SJCRH30 (cell line): ENCODE results near the gene HAPLN3. TPM values are rescaled to one million over a fixed set of nuclear protein-coding genes. Genes with fewer than 3 reads are reported as not detected.

Source experiments
- DNase-seq, 2 experiments: peaks; one replicate each; pipeline ENCODE4 v3.0.0-alpha.2; 2015 to 2020
- H3K27ac ChIP-seq: fragments of 250-450 bp; sonication (Bioruptor Pico); 2 replicates; pipeline ENCODE4 v1.5.1; 2020; ENCODE audit warnings: mild to moderate bottlenecking, moderate library complexity
- H3K27me3 ChIP-seq: fragments of 250-450 bp; sonication (Bioruptor Pico); 2 replicates; pipeline ENCODE4 v1.5.1; 2020; ENCODE audit warnings: mild to moderate bottlenecking, moderate library complexity
- H3K36me3 ChIP-seq: fragments of 250-450 bp; sonication (Bioruptor Pico); 2 replicates; pipeline ENCODE4 v1.5.1; 2020; ENCODE audit warnings: mild to moderate bottlenecking, moderate library complexity
- H3K4me1 ChIP-seq: fragments of 250-450 bp; sonication (Bioruptor Pico); 2 replicates; pipeline ENCODE4 v1.5.1; 2020; ENCODE audit warnings: mild to moderate bottlenecking, moderate library complexity
- H3K4me3 ChIP-seq: fragments of 250-450 bp; sonication (Bioruptor Pico); 2 replicates; pipeline ENCODE4 v1.5.1; 2020; ENCODE audit warnings: mild to moderate bottlenecking, moderate library complexity
- H3K9me3 ChIP-seq: fragments of 250-450 bp; sonication (Bioruptor Pico); replicated peaks from 2 replicates; pipeline ENCODE4 v1.5.1; 2020; ENCODE audit warnings: mild to moderate bottlenecking, moderate library complexity
- total RNA-seq: library from RNA; depleted of rRNA; stranded (reverse); fragments of >200 nt; shearing (Covaris generic); gene quantifications from 2 replicates; pipeline ENCODE4 v1.2.3, GENCODE V29; 2014

The HAPLN3 gene
- total RNA-seq, 1 experiment from 2014 or later: 2.5 TPM

- Histone ChIP-seq H3K27me3 (no peaks in the 10 kb centered on the region), H3K36me3 (no peaks in the 10 kb centered on the region), H3K4me3 (no peak overlapping the region), H3K9me3 (no peaks in the 10 kb centered on the region), H3K27ac (no peak overlapping the region), H3K4me1 (no peaks in the 10 kb centered on the region)
- no peak for DNase-seq
Measured at GRCh38 chr15:88843334-88843733, 52.0 kb downstream of the HAPLN3 start.

GRCh38 chr15:88842156-88842555 is 53.2 kb downstream of the HAPLN3 start:
- Histone ChIP-seq H3K4me3 (no peak overlapping the region), H3K27me3 (no peaks in the 10 kb centered on the region), H3K36me3 (no peaks in the 10 kb centered on the region), H3K27ac (no peak overlapping the region), H3K4me1 (no peaks in the 10 kb centered on the region), H3K9me3 (no peaks in the 10 kb centered on the region)
- DNase-seq: no peak

DNA sequence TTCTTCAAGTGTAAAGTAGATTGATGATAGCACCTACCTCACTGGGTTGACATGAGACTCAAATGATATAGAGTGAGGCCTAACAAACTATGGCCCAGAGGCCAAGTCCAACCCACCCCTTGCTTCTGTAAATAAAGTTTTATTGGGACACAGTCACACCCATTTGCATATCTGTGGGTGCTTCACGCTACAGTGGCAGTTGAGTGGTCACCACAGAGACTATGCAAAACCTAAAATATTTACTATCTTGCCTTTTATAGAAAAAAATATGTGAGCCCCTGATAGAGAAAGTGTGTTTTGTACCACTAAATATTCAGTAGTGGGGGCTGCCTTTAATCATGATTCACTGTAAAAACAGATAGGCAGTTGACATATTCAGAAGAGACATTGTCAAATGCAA is 54.1 kb downstream of the HAPLN3 start:
- H3K4me1 ChIP-seq: no peaks in the 10 kb centered on the region
- H3K27me3 ChIP-seq: no peaks in the 10 kb centered on the region
- DNase-seq: no peak
- no peaks in the 10 kb centered on the region for H3K9me3 ChIP-seq
- no peaks in the 10 kb centered on the region for H3K36me3 ChIP-seq
- H3K27ac ChIP-seq: no peak overlapping the region
- no peak overlapping the region for H3K4me3 ChIP-seq

DNA sequence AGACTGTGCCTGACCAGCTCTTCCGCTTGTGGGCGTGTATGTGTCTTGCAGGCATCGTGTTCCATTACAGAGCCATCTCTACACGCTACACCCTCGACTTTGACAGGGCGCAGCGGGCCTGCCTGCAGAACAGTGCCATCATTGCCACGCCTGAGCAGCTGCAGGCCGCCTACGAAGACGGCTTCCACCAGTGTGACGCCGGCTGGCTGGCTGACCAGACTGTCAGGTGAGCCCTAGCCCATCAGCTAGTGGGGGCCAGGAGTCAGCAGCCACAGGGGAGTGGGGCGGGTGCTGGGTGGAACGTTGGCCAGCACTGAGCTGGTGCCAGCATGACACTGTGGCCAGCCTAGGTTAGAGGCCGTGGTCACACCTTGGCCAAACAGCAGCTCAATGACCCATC is 55.4 kb downstream of the HAPLN3 start:
- Histone ChIP-seq H3K27me3 (no peaks in the 10 kb centered on the region), H3K36me3 (no peaks in the 10 kb centered on the region), H3K9me3 (no peaks in the 10 kb centered on the region), H3K4me1 (no peaks in the 10 kb centered on the region), H3K4me3 (no peak overlapping the region), H3K27ac (no peak overlapping the region)
- no peak for DNase-seq

GRCh38 chr15:88839146-88839545 is 56.2 kb downstream of the HAPLN3 start:
- DNase-seq: no peak
- no peak overlapping the region for H3K4me3 ChIP-seq
- H3K9me3 ChIP-seq: no peaks in the 10 kb centered on the region
- no peak overlapping the region for H3K27ac ChIP-seq
- H3K4me1 ChIP-seq: no peaks in the 10 kb centered on the region
- H3K36me3 ChIP-seq: no peaks in the 10 kb centered on the region
- no peaks in the 10 kb centered on the region for H3K27me3 ChIP-seq

DNA sequence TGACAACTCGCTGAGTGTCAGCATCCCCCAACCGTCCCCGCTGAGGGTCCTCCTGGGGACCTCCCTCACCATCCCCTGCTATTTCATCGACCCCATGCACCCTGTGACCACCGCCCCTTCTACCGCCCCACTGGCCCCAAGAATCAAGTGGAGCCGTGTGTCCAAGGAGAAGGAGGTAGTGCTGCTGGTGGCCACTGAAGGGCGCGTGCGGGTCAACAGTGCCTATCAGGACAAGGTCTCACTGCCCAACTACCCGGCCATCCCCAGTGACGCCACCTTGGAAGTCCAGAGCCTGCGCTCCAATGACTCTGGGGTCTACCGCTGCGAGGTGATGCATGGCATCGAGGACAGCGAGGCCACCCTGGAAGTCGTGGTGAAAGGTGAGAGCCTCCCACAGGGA is 56.7 kb downstream of the HAPLN3 start:
- no peaks in the 10 kb centered on the region for H3K9me3 ChIP-seq
- H3K4me3 ChIP-seq: no peak overlapping the region
- no peak overlapping the region for H3K27ac ChIP-seq
- no peaks in the 10 kb centered on the region for H3K27me3 ChIP-seq
- H3K36me3 ChIP-seq: no peaks in the 10 kb centered on the region
- no peaks in the 10 kb centered on the region for H3K4me1 ChIP-seq
- no peak for DNase-seq

- no peaks in the 10 kb centered on the region for H3K9me3 ChIP-seq
- no peak overlapping the region for H3K4me3 ChIP-seq
- no peak for DNase-seq
- H3K27ac ChIP-seq: no peak overlapping the region
- no peaks in the 10 kb centered on the region for H3K27me3 ChIP-seq
- H3K4me1 ChIP-seq: no peaks in the 10 kb centered on the region
- H3K36me3 ChIP-seq: no peaks in the 10 kb centered on the region
Measured at GRCh38 chr15:88835646-88836045, 59.7 kb downstream of the HAPLN3 start.

DNA sequence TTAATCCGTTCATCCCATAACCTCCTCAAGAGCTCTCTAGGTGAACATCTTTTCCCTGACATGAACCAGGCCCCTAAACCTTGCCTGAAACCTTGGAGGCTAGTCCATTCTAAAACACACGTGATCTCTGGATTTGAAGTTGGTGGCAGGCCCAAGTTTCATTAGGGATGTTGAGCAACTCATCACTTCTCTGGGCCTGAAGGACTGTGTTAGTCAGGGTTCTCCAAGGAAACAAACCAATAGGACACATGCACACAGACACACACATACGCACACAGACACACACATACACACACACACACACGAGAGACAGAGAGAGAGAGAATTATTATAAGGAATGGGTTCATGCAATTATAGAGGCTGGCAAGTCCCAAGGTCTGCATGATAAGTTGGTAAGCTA is 60.2 kb downstream of the HAPLN3 start:
- Histone ChIP-seq H3K9me3 (no peaks in the 10 kb centered on the region), H3K27ac (no peak overlapping the region), H3K36me3 (no peaks in the 10 kb centered on the region), H3K4me3 (no peak overlapping the region), H3K4me1 (no peaks in the 10 kb centered on the region), H3K27me3 (no peaks in the 10 kb centered on the region)
- no peak for DNase-seq

- Histone ChIP-seq H3K4me1 (no peaks in the 10 kb centered on the region), H3K27ac (no peak overlapping the region), H3K36me3 (no peaks in the 10 kb centered on the region), H3K9me3 (no peaks in the 10 kb centered on the region), H3K4me3 (no peak overlapping the region), H3K27me3 (peaks cover 2% of the 10 kb centered on the region; the same call in 1 of the 2 replicates)
- peak; percentile 23 to 42 for DNase-seq
Measured at GRCh38 chr15:88834211-88834812, 61.0 kb downstream of the HAPLN3 start.

DNA sequence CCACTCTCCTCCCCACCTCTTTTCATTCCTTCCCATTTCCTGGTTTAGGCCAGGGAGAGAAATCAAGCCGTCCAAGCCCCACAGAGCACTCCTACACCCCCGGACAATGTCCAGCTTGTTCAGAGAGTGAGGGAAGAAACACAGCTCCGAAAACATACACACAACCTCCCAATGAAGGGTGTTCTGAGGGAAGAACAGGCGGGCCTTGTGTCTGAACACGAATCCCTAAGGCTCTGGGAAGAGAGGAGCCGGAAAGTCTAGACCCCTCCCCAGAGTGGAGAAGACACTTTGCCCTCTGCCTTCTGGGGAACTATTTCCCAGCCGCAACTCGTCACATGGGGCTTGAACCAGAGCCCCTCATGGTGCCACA is 61.6 kb downstream of the HAPLN3 start:
- H3K36me3 ChIP-seq: no peaks in the 10 kb centered on the region
- no peaks in the 10 kb centered on the region for H3K9me3 ChIP-seq
- no peak overlapping the region for H3K27ac ChIP-seq
- no peak for DNase-seq
- no peak overlapping the region for H3K4me3 ChIP-seq
- H3K27me3 ChIP-seq: peaks cover 4% of the 10 kb centered on the region; the same call in 1 of the 2 replicates
- H3K4me1 ChIP-seq: no peaks in the 10 kb centered on the region

DNA sequence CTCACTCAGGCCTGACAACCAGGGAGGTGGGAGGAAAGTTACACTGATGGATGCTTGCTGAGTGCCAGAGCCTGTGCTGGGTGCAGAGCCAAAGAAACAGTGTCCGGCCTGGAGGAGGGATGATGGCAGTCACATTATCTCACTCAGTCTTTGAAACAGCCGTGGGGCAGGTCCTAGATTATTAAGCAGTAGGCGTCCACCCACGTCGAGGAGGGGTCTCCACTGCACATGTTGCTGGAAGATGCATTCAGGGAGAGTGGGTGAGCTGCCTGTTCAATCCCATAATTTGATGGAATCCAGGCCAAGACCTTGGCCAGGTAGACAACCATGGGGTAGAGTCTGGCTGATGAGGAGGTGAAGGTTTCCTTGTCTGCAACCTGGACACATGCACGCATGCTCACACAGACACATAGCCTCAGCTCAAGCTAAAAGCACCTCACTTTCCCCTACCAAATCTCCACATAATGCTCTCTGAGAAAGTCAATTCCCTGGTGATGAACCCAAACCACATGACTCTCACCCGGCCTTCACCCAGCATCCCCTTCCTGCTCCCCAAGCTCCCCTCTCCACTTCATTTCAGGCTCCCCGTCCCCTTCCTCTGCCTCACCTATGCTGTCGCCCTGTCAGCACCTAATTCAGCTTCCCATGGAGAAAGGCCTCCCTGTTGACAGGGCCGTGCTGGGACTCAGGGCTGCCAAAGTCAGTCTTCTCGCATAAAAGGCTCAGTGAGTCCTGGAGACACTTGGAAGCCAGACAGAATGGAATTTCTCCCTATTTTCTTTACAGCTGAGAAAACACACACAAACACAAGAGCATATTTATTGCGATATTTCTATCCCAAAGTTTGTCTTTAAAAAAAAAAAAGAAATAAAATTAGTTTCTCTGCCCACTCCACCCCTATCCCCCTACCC is 62.3 kb downstream of the HAPLN3 start:
- H3K27ac ChIP-seq: no peak overlapping the region
- no peak for DNase-seq
- H3K9me3 ChIP-seq: no peaks in the 10 kb centered on the region
- no peak overlapping the region for H3K4me3 ChIP-seq
- H3K27me3 ChIP-seq: peaks cover 4% of the 10 kb centered on the region; the same call in 1 of the 2 replicates
- no peaks in the 10 kb centered on the region for H3K4me1 ChIP-seq
- H3K36me3 ChIP-seq: no peaks in the 10 kb centered on the region

GRCh38 chr15:88830016-88830415 is 65.3 kb downstream of the HAPLN3 start:
- no peak for DNase-seq
- no peaks in the 10 kb centered on the region for H3K4me1 ChIP-seq
- peaks cover 4% of the 10 kb centered on the region; the same call in 1 of the 2 replicates for H3K27me3 ChIP-seq
- no peaks in the 10 kb centered on the region for H3K36me3 ChIP-seq
- H3K4me3 ChIP-seq: no peak overlapping the region
- H3K27ac ChIP-seq: no peak overlapping the region
- no peaks in the 10 kb centered on the region for H3K9me3 ChIP-seq

- no peaks in the 10 kb centered on the region for H3K36me3 ChIP-seq
- H3K4me3 ChIP-seq: no peak overlapping the region
Measured at GRCh38 chr15:88828791-88829190, 66.6 kb downstream of the HAPLN3 start.

More at GRCh38 chr15:88828791-88829190, 66.6 kb downstream of the HAPLN3 start:
- H3K27me3 ChIP-seq: peaks cover 4% of the 10 kb centered on the region; the same call in 1 of the 2 replicates
- no peak for DNase-seq
- H3K27ac ChIP-seq: no peak overlapping the region
- no peaks in the 10 kb centered on the region for H3K9me3 ChIP-seq
- no peaks in the 10 kb centered on the region for H3K4me1 ChIP-seq
